Caco-2 (cell line): ENCODE data around the gene MAMDC2. TPM values are rescaled to one million over a fixed set of nuclear protein-coding genes. Genes with fewer than 3 reads are reported as not detected.

Experiments used
- BruUV-seq: library from RNA; stranded (reverse); fragments of 400-500 nt; replicated peaks from 2 replicates; lab custom pipeline; 2021; lab: Mats Ljungman, UMichigan
- CTCF ChIA-PET: fragments of 300-600 bp; sonication (Branson Sonifier 250); formaldehyde crosslinking; loops from one replicate; lab custom pipeline; 2022; ENCODE audit warnings: antibody characterized with exemption; lab: Charles Lee
- POLR2A ChIA-PET: fragments of 300-600 bp; sonication (Branson Sonifier 250); formaldehyde crosslinking; loops from one replicate; lab custom pipeline; 2022; ENCODE audit warnings: antibody characterized with exemption; lab: Charles Lee
- DNase-seq, 2 experiments: peaks; one replicate each; pipeline versions ENCODE4 v3.0.0 to v3.0.0-alpha.2; 2020 to 2022
- H3K27me3 ChIP-seq: replicated peaks from 2 replicates; pipeline ENCODE4 v1.6.0; 2011; ENCODE audit warnings: low read length; ENCODE audit not compliant: control insufficient read depth, insufficient read depth
- H3K36me3 ChIP-seq: 2 replicates; pipeline ENCODE4 v1.5.1; 2011; ENCODE audit warnings: low read length; ENCODE audit not compliant: control insufficient read depth, insufficient read depth
- H3K4me1 ChIP-seq: fragments of 250-450 bp; sonication (Bioruptor Pico); 2 replicates; pipeline ENCODE4 v1.5.1; 2020; ENCODE audit warnings: mild to moderate bottlenecking
- H3K4me3 ChIP-seq: 2 replicates; pipeline ENCODE4 v1.5.1; 2011; ENCODE audit warnings: low read depth, mild to moderate bottlenecking, control low read depth, low read length
- H3K9me3 ChIP-seq: fragments of 250-450 bp; sonication (Bioruptor Pico); 2 replicates; pipeline ENCODE4 v1.5.1; 2020; ENCODE audit warnings: mild to moderate bottlenecking, moderate library complexity
- H3K27ac Mint-ChIP-seq: one replicate; pipeline ENCODE4 v1.8.0; 2022; ENCODE audit warnings: mixed read lengths; ENCODE audit not compliant: unreplicated experiment
- H3K27me3 Mint-ChIP-seq: one replicate; pipeline ENCODE4 v1.8.0; 2022; ENCODE audit warnings: mixed read lengths; ENCODE audit not compliant: insufficient read depth, unreplicated experiment
- H3K36me3 Mint-ChIP-seq: one replicate; pipeline ENCODE4 v1.8.0; 2022; ENCODE audit warnings: mild to moderate bottlenecking, mixed read lengths; ENCODE audit not compliant: insufficient read depth, unreplicated experiment
- H3K4me1 Mint-ChIP-seq: one replicate; pipeline ENCODE4 v1.8.0; 2022; ENCODE audit warnings: low read depth, mixed read lengths; ENCODE audit not compliant: unreplicated experiment
- H3K4me3 Mint-ChIP-seq: one replicate; pipeline ENCODE4 v1.8.0; 2022; ENCODE audit warnings: mild to moderate bottlenecking, moderate library complexity, mixed read lengths; ENCODE audit not compliant: unreplicated experiment
- H3K9me3 Mint-ChIP-seq: one replicate; pipeline ENCODE4 v1.8.0; 2022; ENCODE audit warnings: mixed read lengths; ENCODE audit not compliant: unreplicated experiment
- intact Hi-C: fragments of 100-400 bp; cut with micrococcal nuclease; formaldehyde crosslinking; loops from one replicate; pipeline ENCODE4 v1.10.0; 2022; ENCODE audit not compliant: unreplicated experiment
- total RNA-seq: library from RNA; stranded (reverse); gene quantifications from 2 replicates; pipeline ENCODE4 v1.2.3, GENCODE V29; 2022
- TF ChIP-seq, protein P1 (sequence below), 2 experiments: fragments of 200-600 bp in 1 of 2; IDR thresholded peaks; 1 replicate in 1 of 2; 2 replicates in 1 of 2; pipeline versions ENCODE4 v1.5.1 to v1.8.0; 2011 to 2022; ENCODE audit warnings: antibody characterized with exemption in 1 of 2, control low read depth in 1 of 2, inconsistent platforms in 1 of 2, low read depth in 1 of 2, low read length in 1 of 2, mild to moderate bottlenecking in 1 of 2, moderate library complexity in 1 of 2; ENCODE audit not compliant: insufficient read depth in 1 of 2, severe bottlenecking in 1 of 2, unreplicated experiment in 1 of 2

Gene MAMDC2
- total RNA-seq, 1 experiment from 2014 or later = not detected

DNA sequence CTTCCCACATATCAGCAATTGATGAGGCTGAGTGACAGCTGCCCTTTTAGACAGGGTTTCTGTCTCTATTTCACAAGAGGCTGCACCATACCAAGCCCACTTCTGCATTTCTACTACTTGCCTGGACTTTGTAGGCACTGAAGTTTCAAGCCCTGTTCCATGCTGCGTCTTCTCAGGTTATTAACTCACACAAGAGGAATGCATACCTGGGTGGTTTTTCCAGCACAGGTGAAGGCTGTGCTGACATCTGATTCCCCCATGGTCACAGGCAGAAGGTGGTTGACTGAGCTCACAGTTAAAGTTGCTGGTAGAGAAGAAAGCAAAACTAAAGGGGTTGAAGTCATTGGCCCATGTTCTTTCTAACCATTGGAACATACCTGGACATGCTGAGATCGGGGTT is 86.6 kb downstream of the MAMDC2 start:
- intact Hi-C loops = no loop called here
- Mint-ChIP-seq H3K4me1 (no peaks in the 10 kb centered on the region), H3K9me3 (no peaks in the 10 kb centered on the region), H3K36me3 (no peaks in the 10 kb centered on the region), H3K4me3 (no peak overlapping the region), H3K27me3 (no peaks in the 10 kb centered on the region), H3K27ac (no peak overlapping the region)
- ChIA-PET CTCF (no interaction called here), POLR2A (no interaction called here)
- no peaks in the 10 kb centered on the region for H3K9me3 ChIP-seq
- TF ChIP-seq, protein P1, sequence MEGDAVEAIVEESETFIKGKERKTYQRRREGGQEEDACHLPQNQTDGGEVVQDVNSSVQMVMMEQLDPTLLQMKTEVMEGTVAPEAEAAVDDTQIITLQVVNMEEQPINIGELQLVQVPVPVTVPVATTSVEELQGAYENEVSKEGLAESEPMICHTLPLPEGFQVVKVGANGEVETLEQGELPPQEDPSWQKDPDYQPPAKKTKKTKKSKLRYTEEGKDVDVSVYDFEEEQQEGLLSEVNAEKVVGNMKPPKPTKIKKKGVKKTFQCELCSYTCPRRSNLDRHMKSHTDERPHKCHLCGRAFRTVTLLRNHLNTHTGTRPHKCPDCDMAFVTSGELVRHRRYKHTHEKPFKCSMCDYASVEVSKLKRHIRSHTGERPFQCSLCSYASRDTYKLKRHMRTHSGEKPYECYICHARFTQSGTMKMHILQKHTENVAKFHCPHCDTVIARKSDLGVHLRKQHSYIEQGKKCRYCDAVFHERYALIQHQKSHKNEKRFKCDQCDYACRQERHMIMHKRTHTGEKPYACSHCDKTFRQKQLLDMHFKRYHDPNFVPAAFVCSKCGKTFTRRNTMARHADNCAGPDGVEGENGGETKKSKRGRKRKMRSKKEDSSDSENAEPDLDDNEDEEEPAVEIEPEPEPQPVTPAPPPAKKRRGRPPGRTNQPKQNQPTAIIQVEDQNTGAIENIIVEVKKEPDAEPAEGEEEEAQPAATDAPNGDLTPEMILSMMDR (IDR thresholded peaks at IDR 0.05; ENCODE audit: insufficient read depth in 1 of 2, low read depth in 1 of 2, low read length in 1 of 2, severe bottlenecking in 1 of 2, unreplicated experiment in 1 of 2) = no peak
- H3K27me3 ChIP-seq = no peaks in the 10 kb centered on the region
- no peak for DNase-seq
- no peaks in the 10 kb centered on the region for H3K4me1 ChIP-seq
- H3K4me3 ChIP-seq = no peak overlapping the region
- BruUV-seq = no TSS peak
- no peaks in the 10 kb centered on the region for H3K36me3 ChIP-seq

DNA sequence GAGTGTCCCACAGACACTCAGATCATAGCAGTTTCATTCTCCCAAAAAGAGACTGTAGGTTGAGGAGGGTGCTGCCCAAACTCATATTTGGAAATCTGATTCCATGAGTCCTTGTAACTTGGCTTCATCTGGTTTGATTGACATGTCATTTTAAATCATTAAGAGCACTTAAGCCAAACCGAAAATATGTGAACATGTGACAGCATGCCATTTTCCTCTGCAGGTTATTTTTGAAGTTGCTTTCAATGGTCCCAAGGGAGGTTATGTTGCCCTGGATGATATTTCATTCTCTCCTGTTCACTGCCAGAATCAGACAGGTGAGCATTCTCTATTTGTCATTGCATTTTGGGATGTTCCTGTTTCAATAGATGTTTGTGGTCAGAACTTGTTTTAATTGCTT is 87.6 kb downstream of the MAMDC2 start:
- no peaks in the 10 kb centered on the region for H3K36me3 Mint-ChIP-seq
- TF ChIP-seq, protein P1 (IDR thresholded peaks at IDR 0.05; ENCODE audit: insufficient read depth in 1 of 2, low read depth in 1 of 2, low read length in 1 of 2, severe bottlenecking in 1 of 2, unreplicated experiment in 1 of 2) = no peak
- H3K36me3 ChIP-seq = no peaks in the 10 kb centered on the region
- no peaks in the 10 kb centered on the region for H3K9me3 Mint-ChIP-seq
- H3K4me3 ChIP-seq = no peak overlapping the region
- no peaks in the 10 kb centered on the region for H3K4me1 ChIP-seq
- no TSS peak for BruUV-seq
- H3K27me3 ChIP-seq = no peaks in the 10 kb centered on the region
- CTCF ChIA-PET = no interaction called here
- no peaks in the 10 kb centered on the region for H3K9me3 ChIP-seq
- no peaks in the 10 kb centered on the region for H3K4me1 Mint-ChIP-seq
- no peak for DNase-seq
- H3K4me3 Mint-ChIP-seq = no peak overlapping the region
- H3K27ac Mint-ChIP-seq = no peak overlapping the region
- intact Hi-C loops = no loop called here
- POLR2A ChIA-PET = no interaction called here
- no peaks in the 10 kb centered on the region for H3K27me3 Mint-ChIP-seq

DNA sequence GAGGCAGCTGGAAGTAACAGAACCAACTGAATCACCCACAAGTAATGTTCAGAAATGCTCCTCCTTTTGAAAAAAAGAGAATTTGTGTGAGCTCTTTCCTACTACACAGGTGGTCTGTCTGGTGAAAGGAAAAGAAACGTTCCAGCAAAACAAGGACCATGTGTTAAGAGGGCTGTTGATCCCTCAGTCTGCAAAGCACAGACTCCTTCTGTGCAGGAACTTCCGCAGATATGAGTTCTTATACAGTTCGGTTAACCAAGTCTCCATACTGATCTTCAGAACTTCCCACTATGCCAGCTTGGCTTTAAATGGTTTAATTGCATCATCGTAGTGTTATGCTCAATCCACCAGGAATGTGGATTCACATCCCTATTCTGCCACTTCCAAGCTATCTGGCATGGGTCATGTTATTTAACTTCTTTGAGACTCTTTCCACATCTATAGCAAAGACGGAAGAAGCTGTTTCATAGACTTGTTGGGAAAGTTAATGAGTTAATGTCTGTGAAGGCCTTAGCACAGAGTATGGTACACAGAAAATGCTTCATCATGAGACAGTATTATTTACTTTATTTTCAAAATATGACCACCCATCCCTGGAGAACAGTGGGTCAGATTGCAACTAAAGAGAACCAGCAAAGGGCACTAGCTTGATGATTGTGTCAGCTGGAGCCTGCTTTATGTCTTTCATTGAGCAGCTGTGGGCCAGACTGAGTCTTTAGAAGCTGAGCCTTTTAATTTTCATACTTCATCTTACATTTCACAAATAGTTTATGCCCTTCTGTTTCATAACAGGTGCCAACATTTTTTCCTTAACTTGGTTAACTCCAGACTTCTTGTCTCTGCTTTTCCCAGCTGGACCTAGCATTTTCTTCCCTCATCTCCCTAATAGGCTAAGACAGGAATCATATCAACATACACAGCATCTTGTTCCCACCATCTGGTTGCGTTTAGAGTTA is 89.9 kb downstream of the MAMDC2 start:
- H3K9me3 ChIP-seq = no peaks in the 10 kb centered on the region
- no peaks in the 10 kb centered on the region for H3K36me3 ChIP-seq
- DNase-seq = no peak
- intact Hi-C loops = no loop called here
- H3K36me3 Mint-ChIP-seq = no peaks in the 10 kb centered on the region
- no peak overlapping the region for H3K4me3 ChIP-seq
- ChIA-PET CTCF (no interaction called here), POLR2A (no interaction called here)
- H3K27me3 ChIP-seq = no peaks in the 10 kb centered on the region
- H3K27me3 Mint-ChIP-seq = no peaks in the 10 kb centered on the region
- no peaks in the 10 kb centered on the region for H3K9me3 Mint-ChIP-seq
- no peaks in the 10 kb centered on the region for H3K4me1 ChIP-seq
- H3K4me1 Mint-ChIP-seq = no peaks in the 10 kb centered on the region
- TF ChIP-seq, protein P1 (IDR thresholded peaks at IDR 0.05; ENCODE audit: insufficient read depth in 1 of 2, low read depth in 1 of 2, low read length in 1 of 2, severe bottlenecking in 1 of 2, unreplicated experiment in 1 of 2) = no peak
- H3K27ac Mint-ChIP-seq = no peak overlapping the region
- BruUV-seq = no TSS peak
- no peak overlapping the region for H3K4me3 Mint-ChIP-seq
